Liver (tissue), 3 donors: ENCODE data around the gene PPP6R2.

Source experiments
- EGR1 ChIP-seq, 2 donors: IDR thresholded peaks; 2 replicates each; pipeline ENCODE4 v1.6.1; 2016 to 2018; ENCODE audit warnings: antibody characterized with exemption in 2 of 2, low read depth in 2 of 2
- FOXA1 ChIP-seq: IDR thresholded peaks from 2 replicates; pipeline ENCODE4 v1.6.1; 2016; ENCODE audit warnings: antibody characterized with exemption
- RAD21 ChIP-seq, 2 donors: IDR thresholded peaks; 2 replicates each; pipeline ENCODE4 v1.6.1; 2016; ENCODE audit warnings: antibody characterized with exemption in 2 of 2, mild to moderate bottlenecking in 2 of 2
- REST ChIP-seq: IDR thresholded peaks from 2 replicates; pipeline ENCODE4 v1.6.1; 2016; ENCODE audit warnings: antibody characterized with exemption, mild to moderate bottlenecking
- RXRA ChIP-seq, 2 donors: IDR thresholded peaks; 2 replicates each; pipeline ENCODE4 v1.6.1; 2017 to 2018; ENCODE audit warnings: antibody characterized with exemption in 2 of 2, mild to moderate bottlenecking in 1 of 2
- SP1 ChIP-seq: IDR thresholded peaks from 2 replicates; pipeline ENCODE4 v1.6.1; 2018; ENCODE audit warnings: antibody characterized with exemption, mild to moderate bottlenecking
- TAF1 ChIP-seq: conservative IDR thresholded peaks from 2 replicates; pipeline ENCODE4 v1.6.1; 2016; ENCODE audit warnings: antibody characterized with exemption, mild to moderate bottlenecking
- TF ChIP-seq, protein P1 (sequence below): fragments of 150-350 bp; IDR thresholded peaks from 2 replicates; pipeline ENCODE4 v1.5.1; 2017; ENCODE audit warnings: improper control_type of control experiment, low read depth, low read length; ENCODE audit not compliant: missing input control
- TF ChIP-seq, protein P2 (sequence below): IDR thresholded peaks from 2 replicates; pipeline ENCODE4 v1.6.1; 2016; ENCODE audit warnings: antibody characterized with exemption
- TF ChIP-seq, protein P3 (sequence below): IDR thresholded peaks from 2 replicates; pipeline ENCODE4 v1.6.1; 2016; ENCODE audit warnings: antibody characterized with exemption
- donor health status: healthy.
- donor health status: healthy.

- TF ChIP-seq, protein P1, sequence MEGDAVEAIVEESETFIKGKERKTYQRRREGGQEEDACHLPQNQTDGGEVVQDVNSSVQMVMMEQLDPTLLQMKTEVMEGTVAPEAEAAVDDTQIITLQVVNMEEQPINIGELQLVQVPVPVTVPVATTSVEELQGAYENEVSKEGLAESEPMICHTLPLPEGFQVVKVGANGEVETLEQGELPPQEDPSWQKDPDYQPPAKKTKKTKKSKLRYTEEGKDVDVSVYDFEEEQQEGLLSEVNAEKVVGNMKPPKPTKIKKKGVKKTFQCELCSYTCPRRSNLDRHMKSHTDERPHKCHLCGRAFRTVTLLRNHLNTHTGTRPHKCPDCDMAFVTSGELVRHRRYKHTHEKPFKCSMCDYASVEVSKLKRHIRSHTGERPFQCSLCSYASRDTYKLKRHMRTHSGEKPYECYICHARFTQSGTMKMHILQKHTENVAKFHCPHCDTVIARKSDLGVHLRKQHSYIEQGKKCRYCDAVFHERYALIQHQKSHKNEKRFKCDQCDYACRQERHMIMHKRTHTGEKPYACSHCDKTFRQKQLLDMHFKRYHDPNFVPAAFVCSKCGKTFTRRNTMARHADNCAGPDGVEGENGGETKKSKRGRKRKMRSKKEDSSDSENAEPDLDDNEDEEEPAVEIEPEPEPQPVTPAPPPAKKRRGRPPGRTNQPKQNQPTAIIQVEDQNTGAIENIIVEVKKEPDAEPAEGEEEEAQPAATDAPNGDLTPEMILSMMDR, result no peak
- TF ChIP-seq REST (no peak), EGR1 (IDR thresholded peaks at IDR 0.05; ENCODE audit: low read depth in 2 of 2) (no peak), RXRA (IDR thresholded peaks at IDR 0.05) (no peak), FOXA1 (no peak), TAF1 (no peak), RAD21 (IDR thresholded peaks at IDR 0.05) (no peak), SP1 (no peak)
- TF ChIP-seq, protein P2, sequence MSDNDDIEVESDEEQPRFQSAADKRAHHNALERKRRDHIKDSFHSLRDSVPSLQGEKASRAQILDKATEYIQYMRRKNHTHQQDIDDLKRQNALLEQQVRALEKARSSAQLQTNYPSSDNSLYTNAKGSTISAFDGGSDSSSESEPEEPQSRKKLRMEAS, result no peak
- TF ChIP-seq, protein P3, sequence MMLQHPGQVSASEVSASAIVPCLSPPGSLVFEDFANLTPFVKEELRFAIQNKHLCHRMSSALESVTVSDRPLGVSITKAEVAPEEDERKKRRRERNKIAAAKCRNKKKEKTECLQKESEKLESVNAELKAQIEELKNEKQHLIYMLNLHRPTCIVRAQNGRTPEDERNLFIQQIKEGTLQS, result no peak
Measured at GRCh38 chr22:50376085-50376651, 33.0 kb downstream of the PPP6R2 start.
